ENCODE measurements around the gene DIRAS2.

The DIRAS2 gene, protein sequence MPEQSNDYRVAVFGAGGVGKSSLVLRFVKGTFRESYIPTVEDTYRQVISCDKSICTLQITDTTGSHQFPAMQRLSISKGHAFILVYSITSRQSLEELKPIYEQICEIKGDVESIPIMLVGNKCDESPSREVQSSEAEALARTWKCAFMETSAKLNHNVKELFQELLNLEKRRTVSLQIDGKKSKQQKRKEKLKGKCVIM

GRCh38 chr9:90642570-90643539 lies at the start of gene DIRAS2:
Gene DIRAS2 (minus strand): TSS chr9:90642824. CDS start chr9:90613827, 28,997 bp downstream.
- DNase-seq (ENCODE audit: low read depth), result peak; percentile 24
- TF ChIP-seq, protein P1, sequence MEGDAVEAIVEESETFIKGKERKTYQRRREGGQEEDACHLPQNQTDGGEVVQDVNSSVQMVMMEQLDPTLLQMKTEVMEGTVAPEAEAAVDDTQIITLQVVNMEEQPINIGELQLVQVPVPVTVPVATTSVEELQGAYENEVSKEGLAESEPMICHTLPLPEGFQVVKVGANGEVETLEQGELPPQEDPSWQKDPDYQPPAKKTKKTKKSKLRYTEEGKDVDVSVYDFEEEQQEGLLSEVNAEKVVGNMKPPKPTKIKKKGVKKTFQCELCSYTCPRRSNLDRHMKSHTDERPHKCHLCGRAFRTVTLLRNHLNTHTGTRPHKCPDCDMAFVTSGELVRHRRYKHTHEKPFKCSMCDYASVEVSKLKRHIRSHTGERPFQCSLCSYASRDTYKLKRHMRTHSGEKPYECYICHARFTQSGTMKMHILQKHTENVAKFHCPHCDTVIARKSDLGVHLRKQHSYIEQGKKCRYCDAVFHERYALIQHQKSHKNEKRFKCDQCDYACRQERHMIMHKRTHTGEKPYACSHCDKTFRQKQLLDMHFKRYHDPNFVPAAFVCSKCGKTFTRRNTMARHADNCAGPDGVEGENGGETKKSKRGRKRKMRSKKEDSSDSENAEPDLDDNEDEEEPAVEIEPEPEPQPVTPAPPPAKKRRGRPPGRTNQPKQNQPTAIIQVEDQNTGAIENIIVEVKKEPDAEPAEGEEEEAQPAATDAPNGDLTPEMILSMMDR (IDR thresholded peaks at IDR 0.05; ENCODE audit: insufficient read depth, low read depth, low read length, missing control alignments), result no peak
- no peak within 1 kb of the TSS; the same call in 1 of the 2 replicates for H3K4me3 ChIP-seq (ENCODE audit: low read depth, low read length)

- no peak overlapping the region for H3K4me3 ChIP-seq (ENCODE audit: low read depth, low read length)
- TF ChIP-seq, protein P1 (IDR thresholded peaks at IDR 0.05; ENCODE audit: insufficient read depth, low read depth, low read length, missing control alignments), result no peak
- DNase-seq (ENCODE audit: low read depth), result no peak
These were observed 42.1 kb upstream of the DIRAS2 start for GRCh38 chr9:90684736-90685135.

DNA sequence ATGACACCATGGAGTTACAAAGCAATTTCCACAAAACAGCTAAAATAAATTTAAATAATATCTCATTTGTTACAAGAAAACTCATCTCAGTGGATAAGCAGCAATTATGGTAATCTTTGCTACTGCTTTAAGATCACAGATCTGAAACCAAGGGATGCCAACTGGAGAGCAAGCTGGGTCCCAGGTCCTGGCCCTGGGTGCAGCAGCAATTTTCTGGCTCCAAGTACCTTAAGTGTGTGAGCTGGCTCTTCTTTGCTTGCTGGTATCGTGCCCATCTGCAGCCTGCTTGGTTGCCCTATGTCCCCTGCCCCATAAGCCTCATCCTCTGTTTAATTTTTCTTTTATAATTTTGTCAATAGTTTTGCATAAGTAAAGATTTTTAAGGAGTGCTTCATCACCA lies 41.5 kb upstream of the DIRAS2 start:
- TF ChIP-seq, protein P1 (IDR thresholded peaks at IDR 0.05; ENCODE audit: insufficient read depth, low read depth, low read length, missing control alignments), result no peak
- DNase-seq (ENCODE audit: low read depth), result no peak
- no peak overlapping the region for H3K4me3 ChIP-seq (ENCODE audit: low read depth, low read length)

DNA sequence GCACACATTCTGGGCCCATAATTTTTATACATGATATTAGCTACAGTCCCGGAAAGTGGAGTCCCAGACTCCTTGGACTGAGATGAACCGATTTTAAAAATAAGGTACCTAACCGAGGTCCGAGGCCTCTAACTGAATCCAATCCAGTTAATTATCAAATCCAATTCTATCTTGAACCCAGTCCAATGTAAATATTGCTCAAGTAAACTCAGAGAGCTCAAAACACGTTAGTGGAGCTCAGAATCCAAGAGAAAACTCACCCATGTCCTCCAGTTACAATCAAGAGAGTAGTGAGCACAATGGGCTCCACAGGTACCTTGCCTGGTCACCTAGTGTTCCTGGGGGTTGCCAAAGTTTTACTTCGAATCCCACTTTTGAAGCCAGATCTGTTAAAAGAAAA lies 37.9 kb upstream of the DIRAS2 start:
- H3K4me3 ChIP-seq (ENCODE audit: low read depth, low read length), result no peak overlapping the region
- TF ChIP-seq, protein P1 (IDR thresholded peaks at IDR 0.05; ENCODE audit: insufficient read depth, low read depth, low read length, missing control alignments), result no peak
- no peak for DNase-seq (ENCODE audit: low read depth)

DNA sequence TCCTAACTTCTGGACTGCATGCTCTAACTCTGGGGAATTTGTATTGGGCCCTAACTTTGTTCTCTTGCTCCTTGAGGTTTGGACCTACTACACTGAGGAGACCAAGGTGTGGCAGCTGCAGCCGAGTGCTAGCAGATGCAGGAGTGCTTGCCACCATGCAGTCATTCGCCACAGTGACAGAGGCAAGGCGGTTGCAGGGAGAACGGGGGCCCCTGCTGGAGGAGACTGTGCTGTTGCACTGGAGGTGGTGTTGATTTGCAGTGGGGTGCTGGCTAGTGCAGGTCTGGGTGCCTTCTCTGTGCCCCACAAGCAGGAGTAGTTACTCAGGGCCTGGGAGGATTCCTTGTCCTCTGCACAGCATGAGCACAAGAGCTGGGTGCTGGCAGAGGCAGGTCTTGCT lies 22.4 kb upstream of the DIRAS2 start:
- peak; percentile 4 for DNase-seq (ENCODE audit: low read depth)
- H3K4me3 ChIP-seq (ENCODE audit: low read depth, low read length), result no peak overlapping the region
- TF ChIP-seq, protein P1 (IDR thresholded peaks at IDR 0.05; ENCODE audit: insufficient read depth, low read depth, low read length, missing control alignments), result no peak

GRCh38 chr9:90659650-90660364 lies 17.2 kb upstream of the DIRAS2 start:
- no peak overlapping the region for H3K4me3 ChIP-seq (ENCODE audit: low read depth, low read length)
- DNase-seq (ENCODE audit: low read depth), result no peak
- TF ChIP-seq, protein P1 (IDR thresholded peaks at IDR 0.05; ENCODE audit: insufficient read depth, low read depth, low read length, missing control alignments), result no peak
